Motor neuron (in vitro differentiated cells): ENCODE results near the gene MRPL37. TPM values are rescaled to one million over a fixed set of nuclear protein-coding genes. Genes with fewer than 3 reads are reported as not detected.
A peak's percentile ranks its signal among the peaks of the same experiment; 100 is the strongest.
"Not testable (repeated sequence)": the region's sequence is repeated elsewhere in the genome, so short reads cannot be mapped to it uniquely, and the experiment has no call there.

Source experiments
- ATAC-seq, 8 experiments: fragments of 200-7000 bp; cut with Tn5 transposase; replicated peaks in 6 of 8; 2 replicates each; pipeline ENCODE4 v1.8.0; 2021; ENCODE audit warnings: mild to moderate bottlenecking in 8 of 8, moderate library complexity in 8 of 8
- H3K27ac ChIP-seq, 2 donors: fragments of 250-450 bp; sonication (Bioruptor Pico); 2 replicates each; pipeline ENCODE4 v1.9.0; 2021; ENCODE audit warnings: antibody characterized with exemption in 2 of 2, mild to moderate bottlenecking in 2 of 2, moderate library complexity in 1 of 2
- H3K4me1 ChIP-seq, 2 donors: fragments of 250-450 bp; sonication (Bioruptor Pico); replicated peaks in 1 of 2; 2 replicates each; pipeline ENCODE4 v1.6.1; 2021; ENCODE audit warnings: antibody characterized with exemption in 2 of 2, mild to moderate bottlenecking in 2 of 2, moderate library complexity in 1 of 2
- H3K4me3 ChIP-seq, 5 donors: fragments of 250-450 bp; sonication (Bioruptor Pico); 2 replicates each; pipeline ENCODE4 v1.9.0; 2021; ENCODE audit warnings: antibody characterized with exemption in 5 of 5, mild to moderate bottlenecking in 5 of 5, moderate library complexity in 4 of 5
- WGBS, 10 experiments: fragments of 450-650 bp; shearing (Covaris generic); methylation state at CpG; one replicate each; pipeline ENCODE4 v1.0.0; 2022; 5-methylcytosine and 5-hydroxymethylcytosine counted together
- in situ Hi-C, 9 experiments: fragments of 400-800 bp; cut with MboI; loops; one replicate each; pipeline ENCODE4 v1.15.0; 2021; ENCODE audit warnings: low sequenced_read_pairs in 9 of 9, low pct_unique_long_range_greater_than_20kb in 2 of 9; ENCODE audit not compliant: unreplicated experiment in 9 of 9
- total RNA-seq, 8 experiments: library from RNA; unstranded; fragments of 300-600 nt; gene quantifications; 2 replicates each; pipeline versions ENCODE4 v1.2.3 to v1.2.4, GENCODE V29; 2022

MRPL37 gene
- total RNA-seq, 8 experiments from 2014 or later, result 49.7 to 101 (median 78.5) TPM

- H3K4me3 ChIP-seq, result no peak overlapping the region
- no peaks in the 10 kb centered on the region for H3K4me1 ChIP-seq
- in situ Hi-C loops, result no loop called here
- WGBS, 10 experiments, result 48 to 100% (median 73%) methylated on average over 1 to 4 of the region's 5 CpGs; no CpG with 5 or more reads in 1 of the 10 experiments
- ATAC-seq, result no peak
- no peak overlapping the region for H3K27ac ChIP-seq
Observed at GRCh38 chr1:54163573-54163972, 36.4 kb upstream of the MRPL37 start.

- Histone ChIP-seq H3K4me3 (no peak overlapping the region), H3K4me1 (no peaks in the 10 kb centered on the region), H3K27ac (no peak overlapping the region)
- in situ Hi-C loops, result no loop called here
- 81 to 97% (median 90%) methylated on average over 3 to 14 of the region's 15 CpGs; no CpG with 5 or more reads in 4 of the 10 experiments for WGBS, 10 experiments
- no peak for ATAC-seq
Observed at GRCh38 chr1:54165146-54165545, 34.8 kb upstream of the MRPL37 start.

- H3K27ac ChIP-seq, H3K4me1 ChIP-seq, H3K4me3 ChIP-seq, in situ Hi-C loops, ATAC-seq: not testable (repeated sequence)
- 80 to 100% (median 88%) methylated on average over 1 to 6 of the region's 8 CpGs; no CpG with 5 or more reads in 1 of the 10 experiments for WGBS, 10 experiments
Observed at GRCh38 chr1:54166357-54166756, 33.6 kb upstream of the MRPL37 start.

GRCh38 chr1:54167422-54168139, 32.4 kb upstream of the MRPL37 start:
- WGBS, 10 experiments, result 0 to 93% (median 84%) methylated on average over 1 to 9 of the region's 9 CpGs; no CpG with 5 or more reads in 2 of the 10 experiments

GRCh38 chr1:54168206-54168965, 31.6 kb upstream of the MRPL37 start:
- Histone ChIP-seq H3K4me3 (no peak overlapping the region), H3K4me1 (peaks cover 11 to 12% of the 10 kb centered on the region in 2 donors), H3K27ac (no peak overlapping the region)
- no peak for ATAC-seq
- in situ Hi-C loops, result no loop called here
- WGBS, 10 experiments, result 60 to 100% (median 89%) methylated on average over 1 to 7 of the region's 8 CpGs; no CpG with 5 or more reads in 3 of the 10 experiments

More at GRCh38 chr1:54167422-54168139, 32.4 kb upstream of the MRPL37 start:
- Histone ChIP-seq H3K4me1 (peaks cover 3 to 4% of the 10 kb centered on the region in 2 donors), H3K4me3 (no peak overlapping the region), H3K27ac (no peak overlapping the region)
- in situ Hi-C loops, result no loop called here
- peak in 7 of 8 experiments; percentile 18 to 92 (median 88) for ATAC-seq

GRCh38 chr1:54169068-54169467, 30.9 kb upstream of the MRPL37 start:
- H3K27ac ChIP-seq, result no peak overlapping the region
- in situ Hi-C loops, result no loop called here
- WGBS, 10 experiments, result 8 to 100% (median 68%) methylated on average over 1 to 3 of the region's 3 CpGs; no CpG with 5 or more reads in 2 of the 10 experiments
- ATAC-seq, result no peak
- peaks cover 18 to 19% of the 10 kb centered on the region in 2 donors for H3K4me1 ChIP-seq
- no peak overlapping the region for H3K4me3 ChIP-seq

GRCh38 chr1:54171016-54171415, 29.0 kb upstream of the MRPL37 start:
- peaks cover 21% of the 10 kb centered on the region in 2 donors for H3K4me1 ChIP-seq
- no peak for ATAC-seq
- 60 to 93% (median 80%) methylated on average over 1 to 7 of the region's 8 CpGs; no CpG with 5 or more reads in 3 of the 10 experiments for WGBS, 10 experiments
- no peak overlapping the region for H3K4me3 ChIP-seq
- in situ Hi-C loops, result no loop called here
- no peak overlapping the region for H3K27ac ChIP-seq

- H3K4me3 ChIP-seq, result no peak overlapping the region
- no peak overlapping the region for H3K27ac ChIP-seq
- H3K4me1 ChIP-seq, result peaks cover 21% of the 10 kb centered on the region in 2 donors
- in situ Hi-C loops, result no loop called here
- WGBS, 10 experiments, result 40 to 94% (median 82%) methylated on average over 1 to 6 of the region's 8 CpGs; no CpG with 5 or more reads in 2 of the 10 experiments
- no peak for ATAC-seq
Observed at GRCh38 chr1:54171606-54172005, 28.4 kb upstream of the MRPL37 start.

GRCh38 chr1:54172614-54173599, 27.1 kb upstream of the MRPL37 start:
- 45 to 90% (median 73%) methylated on average over 2 to 10 of the region's 10 CpGs for WGBS, 10 experiments
- in situ Hi-C loops, result no loop called here

GRCh38 chr1:54173681-54174080, 26.3 kb upstream of the MRPL37 start:
- Histone ChIP-seq H3K4me1 (peaks cover 21% of the 10 kb centered on the region in 2 donors), H3K4me3 (no peak overlapping the region), H3K27ac (no peak overlapping the region)
- in situ Hi-C loops, result no loop called here
- peak in 5 of 8 experiments; percentile 51 to 78 (median 77) for ATAC-seq
- whole genome bisulfite sequencing, 10 experiments, result 30 to 100% (median 58%) methylated on average over 1 to 8 of the region's 9 CpGs; no CpG with 5 or more reads in 3 of the 10 experiments

More at GRCh38 chr1:54172614-54173599, 27.1 kb upstream of the MRPL37 start:
- Histone ChIP-seq H3K4me3 (no peak overlapping the region), H3K27ac (peak overlapping the region in 1 of 2 donors; percentile 23), H3K4me1 (peaks cover 21% of the 10 kb centered on the region in 2 donors)
- peak in 6 of 8 experiments; percentile 37 to 67 (median 61) for ATAC-seq

- WGBS, 10 experiments, result 63 to 100% (median 73%) methylated on average over 1 to 4 of the region's 4 CpGs; no CpG with 5 or more reads in 5 of the 10 experiments
- no peak overlapping the region for H3K4me3 ChIP-seq
- in situ Hi-C loops, result no loop called here
- no peak overlapping the region for H3K27ac ChIP-seq
- peaks cover 21% of the 10 kb centered on the region in 2 donors for H3K4me1 ChIP-seq
- no peak for ATAC-seq
Observed at GRCh38 chr1:54174106-54174505, 25.9 kb upstream of the MRPL37 start.

GRCh38 chr1:54176621-54177327, 23.2 kb upstream of the MRPL37 start:
- in situ Hi-C loops, result no loop called here
- Histone ChIP-seq H3K4me1 (peaks cover 21% of the 10 kb centered on the region in 2 donors), H3K27ac (no peak overlapping the region), H3K4me3 (no peak overlapping the region)
- 67 to 100% (median 93%) methylated on average over 1 to 5 of the region's 6 CpGs; no CpG with 5 or more reads in 6 of the 10 experiments for WGBS, 10 experiments
- peak in 5 of 8 experiments; percentile 25 to 48 (median 42) for ATAC-seq
